GM12872 (cell line): ENCODE results near the gene TMPRSS13.

Experiments
- TF ChIP-seq, protein P1 (sequence below): IDR thresholded peaks from 3 replicates; pipeline ENCODE4 v1.5.1; 2011; ENCODE audit warnings: low read depth, mild to moderate bottlenecking, low read length, moderate library complexity; ENCODE audit not compliant: insufficient read depth

TMPRSS13 gene

GRCh38 chr11:117958949-117959348, 29.7 kb upstream of the TMPRSS13 start:
- TF ChIP-seq, protein P1, sequence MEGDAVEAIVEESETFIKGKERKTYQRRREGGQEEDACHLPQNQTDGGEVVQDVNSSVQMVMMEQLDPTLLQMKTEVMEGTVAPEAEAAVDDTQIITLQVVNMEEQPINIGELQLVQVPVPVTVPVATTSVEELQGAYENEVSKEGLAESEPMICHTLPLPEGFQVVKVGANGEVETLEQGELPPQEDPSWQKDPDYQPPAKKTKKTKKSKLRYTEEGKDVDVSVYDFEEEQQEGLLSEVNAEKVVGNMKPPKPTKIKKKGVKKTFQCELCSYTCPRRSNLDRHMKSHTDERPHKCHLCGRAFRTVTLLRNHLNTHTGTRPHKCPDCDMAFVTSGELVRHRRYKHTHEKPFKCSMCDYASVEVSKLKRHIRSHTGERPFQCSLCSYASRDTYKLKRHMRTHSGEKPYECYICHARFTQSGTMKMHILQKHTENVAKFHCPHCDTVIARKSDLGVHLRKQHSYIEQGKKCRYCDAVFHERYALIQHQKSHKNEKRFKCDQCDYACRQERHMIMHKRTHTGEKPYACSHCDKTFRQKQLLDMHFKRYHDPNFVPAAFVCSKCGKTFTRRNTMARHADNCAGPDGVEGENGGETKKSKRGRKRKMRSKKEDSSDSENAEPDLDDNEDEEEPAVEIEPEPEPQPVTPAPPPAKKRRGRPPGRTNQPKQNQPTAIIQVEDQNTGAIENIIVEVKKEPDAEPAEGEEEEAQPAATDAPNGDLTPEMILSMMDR = no peak

- TF ChIP-seq, protein P1 = no peak
These were observed 23.9 kb upstream of the TMPRSS13 start for GRCh38 chr11:117953024-117953671.

GRCh38 chr11:117950993-117951961, 22.1 kb upstream of the TMPRSS13 start:
- TF ChIP-seq, protein P1 = no peak

DNA sequence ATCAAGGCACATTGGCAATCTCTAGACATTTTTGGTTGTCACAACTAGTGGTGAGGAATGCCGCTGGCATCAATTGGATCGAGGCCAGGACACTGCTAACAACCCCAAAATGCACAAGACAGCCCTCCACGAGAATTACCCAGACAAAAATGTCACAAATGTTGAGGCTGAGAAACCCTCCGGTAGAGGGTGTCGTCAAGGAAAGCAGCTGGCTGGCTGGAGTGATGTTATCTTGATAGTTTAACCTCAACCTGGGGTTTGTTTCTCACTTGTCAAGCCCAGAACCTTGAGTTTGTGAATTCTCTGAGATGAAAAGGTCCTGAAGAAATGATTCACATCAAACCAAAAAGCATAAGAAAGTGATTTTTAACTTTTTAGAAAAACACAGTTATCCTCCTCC, 21.1 kb upstream of the TMPRSS13 start:
- TF ChIP-seq, protein P1 = peak; percentile 61

GRCh38 chr11:117949062-117949461, 19.9 kb upstream of the TMPRSS13 start:
- TF ChIP-seq, protein P1 = no peak

DNA sequence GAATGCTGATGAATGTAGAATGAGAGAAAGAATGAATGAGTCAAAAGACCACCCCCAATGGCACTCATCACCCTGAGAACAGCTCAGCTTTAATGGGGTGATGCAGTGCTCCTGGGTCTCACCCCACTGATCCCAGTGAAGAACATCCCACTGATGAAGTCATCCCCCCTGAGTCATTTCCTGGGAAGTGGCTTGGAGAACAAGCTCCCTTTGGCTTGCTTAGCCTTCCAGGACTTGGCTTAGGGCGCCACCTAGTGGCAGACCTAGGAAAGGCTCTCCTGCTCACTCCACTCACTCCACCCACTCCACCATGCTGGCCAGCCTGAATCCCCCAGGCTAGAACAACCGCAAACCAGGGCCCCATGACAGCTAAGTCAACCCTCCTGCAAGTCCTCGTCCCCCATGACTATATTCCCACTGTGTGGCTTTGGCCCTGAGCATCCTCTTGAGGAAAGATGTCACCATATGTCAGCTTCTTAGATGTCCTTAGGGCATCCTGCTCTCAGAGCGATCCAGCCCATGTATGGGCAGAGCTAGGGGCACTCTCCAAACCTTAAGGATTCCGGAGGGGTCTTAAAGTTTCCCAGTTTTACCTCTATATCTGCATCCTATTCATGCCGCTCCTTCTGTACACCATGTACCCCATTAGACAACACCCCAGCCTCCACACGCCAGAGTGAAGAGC, 17.8 kb upstream of the TMPRSS13 start:
- TF ChIP-seq, protein P1 = peak; percentile 99
